ENCODE data around the gene CDX4. TPM values are rescaled to one million over a fixed set of nuclear protein-coding genes. Genes with fewer than 3 reads are reported as not detected.

Gene CDX4
- total RNA-seq, 1 donor: not detected

Small RNAs within 50 kb of the gene (small RNA-seq; reads per million reads assigned to genes)
- gene MORF4L1P6: not detected
- not detected for gene RNU6-1044P

Other genes with a start within 250 kb of the CDX4 start
- gene NAP1L2, start 232.2 kb upstream of the CDX4 start, total RNA-seq: under 0.01 TPM in 2 replicates
- 6.4 and 10.4 TPM in 2 replicates for gene CHIC1, start 116.1 kb downstream of the CDX4 start, total RNA-seq